Liver (tissue), 9 donors: ENCODE data around the gene LSM6. TPM values are rescaled to one million over a fixed set of nuclear protein-coding genes. Genes with fewer than 3 reads are reported as not detected.

Experiments
- DNase-seq: peaks from one replicate; pipeline ENCODE4 v3.0.0-alpha.2; 2017; ENCODE audit warnings: low spot score
- H3K27ac ChIP-seq, 2 donors: one replicate each; pipeline ENCODE4 v1.7.0; 2013; ENCODE audit warnings: inconsistent platforms in 2 of 2, low read length in 2 of 2, control low read depth in 1 of 2, low read depth in 1 of 2, mild to moderate bottlenecking in 1 of 2
- H3K27me3 ChIP-seq, 4 donors: one replicate each; pipeline versions ENCODE4 v1.6.1 to v1.7.0; 2013; ENCODE audit warnings: low read length in 3 of 4, inconsistent platforms in 1 of 4, mild to moderate bottlenecking in 1 of 4, moderate library complexity in 1 of 4; ENCODE audit not compliant: control insufficient read depth in 4 of 4, insufficient read depth in 4 of 4
- H3K36me3 ChIP-seq, 4 donors: one replicate each; pipeline versions ENCODE4 v1.6.1 to v1.7.0; 2013; ENCODE audit warnings: low read length in 3 of 4, mild to moderate bottlenecking in 3 of 4, low read depth in 1 of 4, moderate library complexity in 1 of 4; ENCODE audit not compliant: control insufficient read depth in 4 of 4, insufficient read depth in 3 of 4
- H3K4me1 ChIP-seq, 4 donors: one replicate each; pipeline versions ENCODE4 v1.6.1 to v1.7.0; 2013; ENCODE audit warnings: low read length in 3 of 4, mild to moderate bottlenecking in 3 of 4, moderate library complexity in 1 of 4; ENCODE audit not compliant: control insufficient read depth in 4 of 4, insufficient read depth in 4 of 4
- H3K4me3 ChIP-seq, 3 donors: one replicate each; pipeline versions ENCODE4 v1.6.1 to v1.7.0; 2013; ENCODE audit warnings: low read length in 3 of 3, control low read depth in 1 of 3, low read depth in 1 of 3, mild to moderate bottlenecking in 1 of 3
- H3K9ac ChIP-seq, 2 donors: one replicate each; pipeline ENCODE4 v1.7.0; 2013; ENCODE audit warnings: low read length in 2 of 2, mild to moderate bottlenecking in 2 of 2, moderate library complexity in 2 of 2, control low read depth in 1 of 2, low read depth in 1 of 2
- H3K9me3 ChIP-seq, 4 donors: one replicate each; pipeline versions ENCODE4 v1.6.1 to v1.7.0; 2013; ENCODE audit warnings: low read length in 3 of 4; ENCODE audit not compliant: control insufficient read depth in 4 of 4
- EGR1 ChIP-seq, 2 donors: IDR thresholded peaks; 2 replicates each; pipeline ENCODE4 v1.6.1; 2016 to 2018; ENCODE audit warnings: antibody characterized with exemption in 2 of 2, low read depth in 2 of 2
- FOXA1 ChIP-seq: IDR thresholded peaks from 2 replicates; pipeline ENCODE4 v1.6.1; 2016; ENCODE audit warnings: antibody characterized with exemption
- GABPA ChIP-seq, 2 donors: IDR thresholded peaks in 1 of 2; conservative IDR thresholded peaks in 1 of 2; 2 replicates each; pipeline ENCODE4 v1.6.1; 2016; ENCODE audit warnings: antibody characterized with exemption in 2 of 2, mild to moderate bottlenecking in 1 of 2, moderate library complexity in 1 of 2
- HNF4A ChIP-seq, 2 donors: conservative IDR thresholded peaks; 2 replicates each; pipeline ENCODE4 v1.6.1; 2016; ENCODE audit warnings: antibody characterized with exemption in 2 of 2, mild to moderate bottlenecking in 2 of 2
- HNF4G ChIP-seq: IDR thresholded peaks from 2 replicates; pipeline ENCODE4 v1.6.1; 2016; ENCODE audit warnings: antibody characterized with exemption
- JUND ChIP-seq, 2 donors: IDR thresholded peaks; 2 replicates each; pipeline ENCODE4 v1.6.1; 2016; ENCODE audit warnings: antibody characterized with exemption in 2 of 2
- NR2F2 ChIP-seq: IDR thresholded peaks from 2 replicates; pipeline ENCODE4 v1.6.1; 2016; ENCODE audit warnings: antibody characterized with exemption
- RAD21 ChIP-seq, 2 donors: IDR thresholded peaks; 2 replicates each; pipeline ENCODE4 v1.6.1; 2016; ENCODE audit warnings: antibody characterized with exemption in 2 of 2, mild to moderate bottlenecking in 2 of 2
- RXRA ChIP-seq, 2 donors: IDR thresholded peaks; 2 replicates each; pipeline ENCODE4 v1.6.1; 2017 to 2018; ENCODE audit warnings: antibody characterized with exemption in 2 of 2, mild to moderate bottlenecking in 1 of 2
- SP1 ChIP-seq: IDR thresholded peaks from 2 replicates; pipeline ENCODE4 v1.6.1; 2018; ENCODE audit warnings: antibody characterized with exemption, mild to moderate bottlenecking
- TAF1 ChIP-seq: conservative IDR thresholded peaks from 2 replicates; pipeline ENCODE4 v1.6.1; 2016; ENCODE audit warnings: antibody characterized with exemption, mild to moderate bottlenecking
- YY1 ChIP-seq: IDR thresholded peaks from 2 replicates; pipeline ENCODE4 v1.6.1; 2016; ENCODE audit warnings: antibody characterized with exemption, mild to moderate bottlenecking
- WGBS: extraction: QIAGEN DNeasy Blood & Tissue Kit; methylation state at CpG from one replicate; pipeline ENCODE4 v1.1.7; 2013; 5-methylcytosine and 5-hydroxymethylcytosine counted together
- polyA plus RNA-seq, 2 donors: library from polyadenylated mRNA; stranded (reverse) in 1 of 2; unstranded in 1 of 2; fragments of 200-250 nt in 1 of 2; fragments of >200 nt in 1 of 2; fragmentation: Nextera tagmentation in 1 of 2; extraction: Ambion mirVana in 1 of 2; gene quantifications; one replicate each; pipeline versions ENCODE4 v1.2.1 to v1.2.3, GENCODE V29; 2013 to 2015
- total RNA-seq, 2 donors: library from RNA; depleted of rRNA; stranded (reverse); fragments of >200 nt; gene quantifications; one replicate each; pipeline ENCODE4 v1.2.3, GENCODE V29; 2014
- TF ChIP-seq, protein P1 (sequence below): IDR thresholded peaks from 2 replicates; pipeline ENCODE4 v1.6.1; 2016; ENCODE audit warnings: antibody characterized with exemption
- TF ChIP-seq, protein P2 (sequence below): IDR thresholded peaks from 2 replicates; pipeline ENCODE4 v1.6.1; 2016; ENCODE audit warnings: antibody characterized with exemption
- TF ChIP-seq, protein P3 (sequence below): IDR thresholded peaks from 2 replicates; pipeline ENCODE4 v1.6.1; 2016; ENCODE audit warnings: antibody characterized with exemption
- TF ChIP-seq, protein P4 (sequence below): fragments of 150-350 bp; IDR thresholded peaks from 2 replicates; pipeline ENCODE4 v1.5.1; 2017; ENCODE audit warnings: improper control_type of control experiment, low read depth, low read length; ENCODE audit not compliant: missing input control
- donor health status: healthy.
- donor health status: healthy.
- donor health status: healthy.
- donor health status: healthy.
- donor health status: healthy.

The LSM6 gene
- total and polyA plus RNA-seq, 4 donors: 14.7 to 26.9 (median 24.2) TPM

DNA sequence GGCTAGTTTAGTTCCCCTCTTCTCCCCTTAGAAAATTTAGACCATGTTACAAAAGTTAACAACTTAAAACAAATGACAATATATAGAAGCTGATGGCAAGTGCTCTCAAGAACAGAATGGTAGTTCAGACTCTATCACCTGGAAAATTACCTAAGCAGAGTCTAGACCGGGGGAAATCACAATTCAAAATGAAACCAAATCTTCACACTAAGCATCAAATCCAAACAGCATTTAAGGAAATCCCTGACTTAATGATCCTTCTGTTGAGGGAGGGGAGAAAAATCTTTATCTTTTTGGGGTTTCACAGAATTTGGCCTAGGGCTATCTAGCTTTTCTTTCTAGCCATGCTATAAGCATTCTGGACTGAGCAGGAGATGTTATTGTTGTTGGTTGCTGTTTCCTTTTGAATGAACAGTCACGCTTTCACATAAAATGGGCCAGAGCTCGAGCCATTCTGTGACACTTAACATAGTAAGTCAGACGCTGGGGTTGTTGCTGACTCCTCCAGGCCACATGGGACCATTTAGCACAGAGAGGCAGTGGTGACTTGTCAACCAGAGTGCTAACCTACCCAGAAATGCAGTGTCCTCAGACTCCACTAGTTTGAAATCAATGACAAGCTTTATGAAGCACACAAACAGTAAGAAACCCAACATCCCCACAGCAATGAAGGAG, 16.0 kb upstream of the LSM6 start:
- H3K9me3 ChIP-seq: peaks cover 6 to 16% (median 10%) of the 10 kb centered on the region in 4 donors
- H3K36me3 ChIP-seq: no peaks in the 10 kb centered on the region
- TF ChIP-seq EGR1 (IDR thresholded peaks at IDR 0.05; ENCODE audit: low read depth in 2 of 2) (no peak), RXRA (IDR thresholded peaks at IDR 0.05) (no peak), FOXA1 (no peak), YY1 (no peak), GABPA (IDR thresholded peaks at IDR 0.05 in 1 of 2, conservative IDR thresholded peaks at IDR 0.05 in 1 of 2) (no peak), NR2F2 (no peak)
- TF ChIP-seq, protein P1, sequence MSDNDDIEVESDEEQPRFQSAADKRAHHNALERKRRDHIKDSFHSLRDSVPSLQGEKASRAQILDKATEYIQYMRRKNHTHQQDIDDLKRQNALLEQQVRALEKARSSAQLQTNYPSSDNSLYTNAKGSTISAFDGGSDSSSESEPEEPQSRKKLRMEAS: no peak
- DNase-seq: no peak
- H3K4me3 ChIP-seq: no peak overlapping the region
- H3K27ac ChIP-seq: no peak overlapping the region
- H3K27me3 ChIP-seq: no peaks in the 10 kb centered on the region
- H3K9ac ChIP-seq: no peak overlapping the region
- 75% methylated on average over 4 of the region's 4 CpGs for WGBS
- no peaks in the 10 kb centered on the region for H3K4me1 ChIP-seq

DNA sequence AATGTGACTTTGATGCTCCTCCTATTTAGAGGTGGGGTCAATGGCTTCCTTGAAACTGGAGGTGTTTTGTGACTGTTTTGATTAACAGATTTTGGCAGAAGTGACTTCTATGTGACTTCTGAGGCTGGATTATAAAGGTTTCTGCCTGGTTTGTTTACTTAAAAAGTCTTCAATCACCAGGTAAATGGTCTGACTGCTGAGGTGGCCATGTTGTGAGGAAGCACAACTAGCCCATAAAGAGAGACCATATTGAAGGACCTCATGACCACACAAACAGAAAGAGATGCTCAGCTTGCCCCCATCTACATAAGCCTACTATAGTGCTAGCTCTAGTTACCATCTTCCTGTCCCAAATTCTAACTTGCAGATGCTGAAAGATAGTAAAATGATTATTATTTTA, 14.3 kb upstream of the LSM6 start:
- Histone ChIP-seq H3K9ac (no peak overlapping the region), H3K4me3 (no peak overlapping the region), H3K27ac (no peak overlapping the region), H3K27me3 (no peaks in the 10 kb centered on the region), H3K9me3 (peaks cover 6 to 16% (median 10%) of the 10 kb centered on the region in 4 donors), H3K36me3 (no peaks in the 10 kb centered on the region), H3K4me1 (no peaks in the 10 kb centered on the region)
- TF ChIP-seq JUND (IDR thresholded peaks at IDR 0.05): no peak
- TF ChIP-seq NR2F2: no peak
- TF ChIP-seq HNF4G: no peak
- no peak for TF ChIP-seq RXRA (IDR thresholded peaks at IDR 0.05)
- TF ChIP-seq, protein P2, sequence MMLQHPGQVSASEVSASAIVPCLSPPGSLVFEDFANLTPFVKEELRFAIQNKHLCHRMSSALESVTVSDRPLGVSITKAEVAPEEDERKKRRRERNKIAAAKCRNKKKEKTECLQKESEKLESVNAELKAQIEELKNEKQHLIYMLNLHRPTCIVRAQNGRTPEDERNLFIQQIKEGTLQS: no peak
- TF ChIP-seq EGR1 (IDR thresholded peaks at IDR 0.05; ENCODE audit: low read depth in 2 of 2): no peak
- TF ChIP-seq RAD21 (IDR thresholded peaks at IDR 0.05): no peak
- no peak for TF ChIP-seq YY1
- no peak for TF ChIP-seq FOXA1
- TF ChIP-seq HNF4A (conservative IDR thresholded peaks at IDR 0.05): no peak
- TF ChIP-seq, protein P3, sequence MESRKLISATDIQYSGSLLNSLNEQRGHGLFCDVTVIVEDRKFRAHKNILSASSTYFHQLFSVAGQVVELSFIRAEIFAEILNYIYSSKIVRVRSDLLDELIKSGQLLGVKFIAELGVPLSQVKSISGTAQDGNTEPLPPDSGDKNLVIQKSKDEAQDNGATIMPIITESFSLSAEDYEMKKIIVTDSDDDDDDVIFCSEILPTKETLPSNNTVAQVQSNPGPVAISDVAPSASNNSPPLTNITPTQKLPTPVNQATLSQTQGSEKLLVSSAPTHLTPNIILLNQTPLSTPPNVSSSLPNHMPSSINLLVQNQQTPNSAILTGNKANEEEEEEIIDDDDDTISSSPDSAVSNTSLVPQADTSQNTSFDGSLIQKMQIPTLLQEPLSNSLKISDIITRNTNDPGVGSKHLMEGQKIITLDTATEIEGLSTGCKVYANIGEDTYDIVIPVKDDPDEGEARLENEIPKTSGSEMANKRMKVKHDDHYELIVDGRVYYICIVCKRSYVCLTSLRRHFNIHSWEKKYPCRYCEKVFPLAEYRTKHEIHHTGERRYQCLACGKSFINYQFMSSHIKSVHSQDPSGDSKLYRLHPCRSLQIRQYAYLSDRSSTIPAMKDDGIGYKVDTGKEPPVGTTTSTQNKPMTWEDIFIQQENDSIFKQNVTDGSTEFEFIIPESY: no peak
- no peak for DNase-seq

DNA sequence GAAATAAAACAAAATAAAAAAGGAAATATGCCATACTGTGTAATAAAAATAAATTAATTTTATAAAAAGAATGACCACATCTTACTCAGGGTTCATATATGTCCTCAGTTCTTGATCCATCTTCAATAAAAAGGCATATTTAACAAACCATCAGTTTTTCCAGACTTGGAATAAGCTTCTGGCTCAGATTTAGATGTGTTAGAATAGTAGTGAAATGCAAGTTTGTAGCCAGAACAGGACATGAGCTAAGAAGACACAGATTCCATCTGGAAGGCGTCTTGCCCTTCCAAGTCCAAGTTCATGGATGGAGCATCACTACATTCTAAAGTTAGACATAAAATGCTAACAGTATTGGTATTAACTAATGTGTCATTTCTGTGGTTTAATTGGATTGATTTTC, 10.3 kb upstream of the LSM6 start:
- no peak for DNase-seq
- Histone ChIP-seq H3K4me1 (no peaks in the 10 kb centered on the region), H3K4me3 (no peak overlapping the region), H3K27ac (no peak overlapping the region), H3K36me3 (no peaks in the 10 kb centered on the region), H3K9ac (no peak overlapping the region), H3K27me3 (no peaks in the 10 kb centered on the region), H3K9me3 (peaks cover 4 to 12% (median 10%) of the 10 kb centered on the region in 4 donors)
- TF ChIP-seq, protein P1: no peak
- TF ChIP-seq TAF1: no peak
- no peak for TF ChIP-seq GABPA (IDR thresholded peaks at IDR 0.05 in 1 of 2, conservative IDR thresholded peaks at IDR 0.05 in 1 of 2)
- TF ChIP-seq NR2F2: no peak
- no peak for TF ChIP-seq SP1
- TF ChIP-seq, protein P4, sequence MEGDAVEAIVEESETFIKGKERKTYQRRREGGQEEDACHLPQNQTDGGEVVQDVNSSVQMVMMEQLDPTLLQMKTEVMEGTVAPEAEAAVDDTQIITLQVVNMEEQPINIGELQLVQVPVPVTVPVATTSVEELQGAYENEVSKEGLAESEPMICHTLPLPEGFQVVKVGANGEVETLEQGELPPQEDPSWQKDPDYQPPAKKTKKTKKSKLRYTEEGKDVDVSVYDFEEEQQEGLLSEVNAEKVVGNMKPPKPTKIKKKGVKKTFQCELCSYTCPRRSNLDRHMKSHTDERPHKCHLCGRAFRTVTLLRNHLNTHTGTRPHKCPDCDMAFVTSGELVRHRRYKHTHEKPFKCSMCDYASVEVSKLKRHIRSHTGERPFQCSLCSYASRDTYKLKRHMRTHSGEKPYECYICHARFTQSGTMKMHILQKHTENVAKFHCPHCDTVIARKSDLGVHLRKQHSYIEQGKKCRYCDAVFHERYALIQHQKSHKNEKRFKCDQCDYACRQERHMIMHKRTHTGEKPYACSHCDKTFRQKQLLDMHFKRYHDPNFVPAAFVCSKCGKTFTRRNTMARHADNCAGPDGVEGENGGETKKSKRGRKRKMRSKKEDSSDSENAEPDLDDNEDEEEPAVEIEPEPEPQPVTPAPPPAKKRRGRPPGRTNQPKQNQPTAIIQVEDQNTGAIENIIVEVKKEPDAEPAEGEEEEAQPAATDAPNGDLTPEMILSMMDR: no peak
- TF ChIP-seq, protein P2: no peak
- WGBS: 72% methylated on average over 1 of the region's 1 CpG
